MM.1S (cell line): ENCODE data around the gene RRP7A.

Source experiments
- DNase-seq: peaks from one replicate; pipeline ENCODE4 v3.0.0-alpha.2; 2015
- H2AFZ ChIP-seq: fragments of 300-600 bp; sonication (generic); 2 replicates; pipeline ENCODE4 v1.6.0; 2016; ENCODE audit warnings: antibody characterized with exemption, low read length
- H3F3A ChIP-seq: fragments of 300-600 bp; sonication (generic); 2 replicates; pipeline ENCODE4 v1.6.1; 2016; ENCODE audit warnings: mild to moderate bottlenecking, antibody characterized with exemption, low read length, moderate library complexity, mixed read lengths; ENCODE audit not compliant: insufficient read depth
- H3K27ac ChIP-seq: fragments of 300-600 bp; sonication (generic); 2 replicates; pipeline ENCODE4 v1.5.1; 2016; ENCODE audit warnings: mild to moderate bottlenecking, low read length
- H3K27me3 ChIP-seq: fragments of 300-600 bp; sonication (generic); replicated peaks from 2 replicates; pipeline ENCODE4 v1.6.0; 2016; ENCODE audit warnings: low read length; ENCODE audit not compliant: insufficient read depth
- H3K36me3 ChIP-seq: fragments of 300-600 bp; sonication (generic); replicated peaks from 2 replicates; pipeline ENCODE4 v1.6.1; 2016; ENCODE audit warnings: mild to moderate bottlenecking, low read length, mixed read lengths; ENCODE audit not compliant: insufficient read depth
- H3K4me1 ChIP-seq: fragments of 300-600 bp; sonication (generic); 2 replicates; pipeline ENCODE4 v1.6.1; 2016; ENCODE audit warnings: low read length, mixed read lengths
- H3K4me2 ChIP-seq: fragments of 300-600 bp; sonication (generic); 2 replicates; pipeline ENCODE4 v1.6.0; 2016; ENCODE audit warnings: low read depth, low read length
- H3K4me3 ChIP-seq: fragments of 300-600 bp; sonication (generic); 2 replicates; pipeline ENCODE4 v1.5.1; 2016; ENCODE audit warnings: low read length, mixed read lengths
- H3K79me2 ChIP-seq: fragments of 300-600 bp; sonication (generic); 2 replicates; pipeline ENCODE4 v1.6.1; 2016; ENCODE audit warnings: mixed run types, low read length, mixed read lengths
- H3K9ac ChIP-seq: fragments of 300-600 bp; sonication (generic); 2 replicates; pipeline ENCODE4 v1.6.1; 2016; ENCODE audit warnings: low read length, mixed read lengths
- H3K9me2 ChIP-seq: fragments of 300-600 bp; sonication (generic); replicated peaks from 2 replicates; pipeline ENCODE4 v1.6.1; 2016; ENCODE audit warnings: mild to moderate bottlenecking, low read length, mixed read lengths; ENCODE audit not compliant: insufficient read depth
- H3K9me3 ChIP-seq: fragments of 300-600 bp; sonication (generic); replicated peaks from 2 replicates; pipeline ENCODE4 v1.6.1; 2016; ENCODE audit warnings: mild to moderate bottlenecking, low read length, mixed read lengths; ENCODE audit not compliant: insufficient read depth
- H4K20me1 ChIP-seq: fragments of 300-600 bp; sonication (generic); 2 replicates; pipeline ENCODE4 v1.6.1; 2016; ENCODE audit warnings: mild to moderate bottlenecking, low read length, moderate library complexity, mixed read lengths; ENCODE audit not compliant: insufficient read depth
- EZH2 ChIP-seq: fragments of 300-600 bp; sonication (generic); optimal IDR thresholded peaks from 2 replicates; pipeline ENCODE3; 2017; ENCODE audit warnings: low read depth, mild to moderate bottlenecking, antibody characterized with exemption, low read length, mixed read lengths
- EZH2phosphoT487 ChIP-seq: fragments of 300-600 bp; sonication (generic); IDR thresholded peaks from 2 replicates; pipeline ENCODE4 v1.6.1; 2018; ENCODE audit warnings: antibody characterized with exemption, low read length
- TF ChIP-seq, protein P1 (sequence below): fragments of 300-600 bp; sonication (generic); IDR thresholded peaks from 2 replicates; pipeline ENCODE4 v1.5.1; 2016; ENCODE audit warnings: antibody characterized with exemption, low read length, mixed read lengths

The RRP7A gene

GRCh38 chr22:42468841-42469240 is 50.8 kb downstream of the RRP7A start:
- TF ChIP-seq EZH2phosphoT487 = no peak
- TF ChIP-seq EZH2 = no peak
- TF ChIP-seq, protein P1, sequence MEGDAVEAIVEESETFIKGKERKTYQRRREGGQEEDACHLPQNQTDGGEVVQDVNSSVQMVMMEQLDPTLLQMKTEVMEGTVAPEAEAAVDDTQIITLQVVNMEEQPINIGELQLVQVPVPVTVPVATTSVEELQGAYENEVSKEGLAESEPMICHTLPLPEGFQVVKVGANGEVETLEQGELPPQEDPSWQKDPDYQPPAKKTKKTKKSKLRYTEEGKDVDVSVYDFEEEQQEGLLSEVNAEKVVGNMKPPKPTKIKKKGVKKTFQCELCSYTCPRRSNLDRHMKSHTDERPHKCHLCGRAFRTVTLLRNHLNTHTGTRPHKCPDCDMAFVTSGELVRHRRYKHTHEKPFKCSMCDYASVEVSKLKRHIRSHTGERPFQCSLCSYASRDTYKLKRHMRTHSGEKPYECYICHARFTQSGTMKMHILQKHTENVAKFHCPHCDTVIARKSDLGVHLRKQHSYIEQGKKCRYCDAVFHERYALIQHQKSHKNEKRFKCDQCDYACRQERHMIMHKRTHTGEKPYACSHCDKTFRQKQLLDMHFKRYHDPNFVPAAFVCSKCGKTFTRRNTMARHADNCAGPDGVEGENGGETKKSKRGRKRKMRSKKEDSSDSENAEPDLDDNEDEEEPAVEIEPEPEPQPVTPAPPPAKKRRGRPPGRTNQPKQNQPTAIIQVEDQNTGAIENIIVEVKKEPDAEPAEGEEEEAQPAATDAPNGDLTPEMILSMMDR = no peak
- Histone ChIP-seq H3K4me3 (no peak overlapping the region), H3K36me3 (no peaks in the 10 kb centered on the region), H3K9ac (no peak overlapping the region), H3K9me3 (no peaks in the 10 kb centered on the region), H3K9me2 (no peaks in the 10 kb centered on the region), H3K4me2 (no peak overlapping the region), H2AFZ (no peak overlapping the region), H3K27ac (no peak overlapping the region), H3K4me1 (no peaks in the 10 kb centered on the region), H4K20me1 (no peaks in the 10 kb centered on the region), H3F3A (no peaks in the 10 kb centered on the region), H3K79me2 (no peaks in the 10 kb centered on the region), H3K27me3 (peaks cover 51% of the 10 kb centered on the region)
- no peak for DNase-seq

DNA sequence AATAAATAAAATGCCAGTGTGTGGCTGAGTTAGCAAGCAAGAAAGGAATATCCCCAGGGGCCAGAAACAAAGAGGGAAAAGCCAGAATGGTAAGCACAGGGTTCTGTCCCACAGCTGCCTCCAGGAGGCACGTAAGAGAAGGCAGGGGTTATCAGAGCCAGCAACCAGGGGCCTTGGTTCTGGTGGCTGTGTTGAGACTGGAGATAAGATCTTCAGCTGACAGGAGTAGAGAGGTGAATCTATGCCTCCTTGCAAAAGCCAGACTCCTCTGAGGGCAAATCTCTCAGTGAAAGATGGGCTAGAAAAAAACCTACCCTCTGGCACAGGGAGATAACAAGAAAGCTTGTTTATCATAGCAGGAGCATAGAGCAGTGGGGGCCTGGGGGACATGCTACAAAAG is 57.6 kb downstream of the RRP7A start:
- H3K4me2 ChIP-seq = no peak overlapping the region
- TF ChIP-seq, protein P1 = no peak
- TF ChIP-seq EZH2phosphoT487 (no peak), EZH2 (no peak)

GRCh38 chr22:42461511-42461910 is 58.1 kb downstream of the RRP7A start:
- no peaks in the 10 kb centered on the region for H3K9me2 ChIP-seq
- H3K4me1 ChIP-seq = 0 out of 2 replicates have a peak, but pooled peaks cover 5% of the 10 kb centered on the region
- H3K79me2 ChIP-seq = no peaks in the 10 kb centered on the region
- no peak overlapping the region for H3K4me3 ChIP-seq
- H3K36me3 ChIP-seq = no peaks in the 10 kb centered on the region
- H2AFZ ChIP-seq = no peak overlapping the region
- no peaks in the 10 kb centered on the region for H4K20me1 ChIP-seq
- no peak overlapping the region for H3K9ac ChIP-seq
- no peak for TF ChIP-seq EZH2
- TF ChIP-seq EZH2phosphoT487 = no peak
- TF ChIP-seq, protein P1 = no peak
- DNase-seq = no peak
- no peak overlapping the region for H3K4me2 ChIP-seq
- no peaks in the 10 kb centered on the region for H3F3A ChIP-seq
- no peaks in the 10 kb centered on the region for H3K9me3 ChIP-seq
- peaks cover 79% of the 10 kb centered on the region for H3K27me3 ChIP-seq
- no peak overlapping the region for H3K27ac ChIP-seq

More for the DNA sequence above, 57.6 kb downstream of the RRP7A start:
- no peak overlapping the region for H3K27ac ChIP-seq
- no peaks in the 10 kb centered on the region for H3K79me2 ChIP-seq
- H3K9ac ChIP-seq = no peak overlapping the region
- no peak for DNase-seq
- no peak overlapping the region for H3K4me3 ChIP-seq
- H2AFZ ChIP-seq = no peak overlapping the region
- peaks cover 74% of the 10 kb centered on the region for H3K27me3 ChIP-seq
- H3F3A ChIP-seq = no peaks in the 10 kb centered on the region
- no peaks in the 10 kb centered on the region for H3K36me3 ChIP-seq
- no peaks in the 10 kb centered on the region for H4K20me1 ChIP-seq
- no peaks in the 10 kb centered on the region for H3K9me2 ChIP-seq
- no peaks in the 10 kb centered on the region for H3K9me3 ChIP-seq
- H3K4me1 ChIP-seq = 0 out of 2 replicates have a peak, but pooled peaks cover 5% of the 10 kb centered on the region
